ENCODE measurements around the gene ZNF729.

GRCh38 chr19:22354665-22355064 lies 68.4 kb downstream of the ZNF729 start:
- no peak for TF ChIP-seq CTCF (IDR thresholded peaks at IDR 0.05; ENCODE audit: low read length)
- no peak for TF ChIP-seq EZH2 (IDR thresholded peaks at IDR 0.05; ENCODE audit: borderline replicate concordance, low read length)
